HEK293T (cell line): ENCODE data around the gene TESK2.

Experiments
- BHLHE40 ChIP-seq: fragments of 450-650 bp; IDR thresholded peaks from 2 replicates; pipeline ENCODE4 v1.6.1; 2016; ENCODE audit warnings: mild to moderate bottlenecking, moderate library complexity, borderline replicate concordance
- SUZ12 ChIP-seq: fragments of 450-650 bp; IDR thresholded peaks from 2 replicates; pipeline ENCODE4 v1.6.1; 2016; ENCODE audit warnings: mild to moderate bottlenecking

DNA sequence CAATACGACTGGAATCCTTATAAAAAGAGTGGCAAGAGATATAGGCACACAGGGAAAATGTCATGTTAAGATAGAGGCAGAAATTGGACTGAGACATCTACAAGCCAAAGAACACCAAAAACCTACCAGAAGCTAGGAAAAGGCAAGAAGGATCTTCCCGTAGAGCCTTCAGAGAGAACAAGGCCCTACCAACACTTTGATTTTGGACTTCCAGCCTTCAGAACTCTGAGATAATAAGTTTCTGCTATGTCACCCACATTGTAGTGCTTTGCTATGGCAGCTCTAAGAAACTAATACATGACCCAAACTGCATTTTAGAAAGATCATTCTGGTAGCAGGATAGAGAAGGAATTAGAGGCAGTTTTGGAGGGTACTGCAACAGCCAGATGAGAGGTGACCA lies 126.7 kb downstream of the TESK2 start:
- TF ChIP-seq BHLHE40 (no peak), SUZ12 (no peak)
